GM12865 (cell line): Measurements from ENCODE around the gene TTC8.

Experiments
- DNase-seq: peaks from one replicate; pipeline ENCODE4 v3.0.0; 2010; ENCODE audit warnings: low read depth
- H3K4me3 ChIP-seq: 2 replicates; pipeline ENCODE4 v1.5.1; 2011; ENCODE audit warnings: mild to moderate bottlenecking, low read depth, low read length, control low read depth
- TF ChIP-seq, protein P1 (sequence below): IDR thresholded peaks from 2 replicates; pipeline ENCODE4 v1.5.1; 2011; ENCODE audit warnings: low read length, control low read depth, low read depth, inconsistent platforms; ENCODE audit not compliant: insufficient read depth; ENCODE audit errors: missing control alignments

Gene TTC8

DNA sequence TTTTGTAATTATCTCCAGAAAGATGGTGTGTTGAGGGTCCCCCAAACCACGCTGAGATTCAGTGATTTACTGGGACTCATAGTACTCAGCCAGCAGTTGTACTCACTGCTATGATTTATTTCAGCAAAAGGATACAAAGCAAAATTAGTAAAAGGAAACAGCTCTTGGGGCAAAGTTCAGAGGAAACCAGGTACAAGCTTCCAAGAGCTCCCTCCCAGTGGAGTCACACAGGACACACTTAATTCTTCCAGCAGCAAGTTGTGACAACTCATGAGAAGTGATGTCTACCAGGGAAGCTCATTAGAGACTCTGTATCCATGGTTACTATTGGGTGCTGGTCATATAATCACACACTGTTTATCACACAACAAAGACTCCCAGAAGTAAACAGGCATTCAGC lies 38.7 kb downstream of the TTC8 start:
- no peak overlapping the region for H3K4me3 ChIP-seq
- TF ChIP-seq, protein P1, sequence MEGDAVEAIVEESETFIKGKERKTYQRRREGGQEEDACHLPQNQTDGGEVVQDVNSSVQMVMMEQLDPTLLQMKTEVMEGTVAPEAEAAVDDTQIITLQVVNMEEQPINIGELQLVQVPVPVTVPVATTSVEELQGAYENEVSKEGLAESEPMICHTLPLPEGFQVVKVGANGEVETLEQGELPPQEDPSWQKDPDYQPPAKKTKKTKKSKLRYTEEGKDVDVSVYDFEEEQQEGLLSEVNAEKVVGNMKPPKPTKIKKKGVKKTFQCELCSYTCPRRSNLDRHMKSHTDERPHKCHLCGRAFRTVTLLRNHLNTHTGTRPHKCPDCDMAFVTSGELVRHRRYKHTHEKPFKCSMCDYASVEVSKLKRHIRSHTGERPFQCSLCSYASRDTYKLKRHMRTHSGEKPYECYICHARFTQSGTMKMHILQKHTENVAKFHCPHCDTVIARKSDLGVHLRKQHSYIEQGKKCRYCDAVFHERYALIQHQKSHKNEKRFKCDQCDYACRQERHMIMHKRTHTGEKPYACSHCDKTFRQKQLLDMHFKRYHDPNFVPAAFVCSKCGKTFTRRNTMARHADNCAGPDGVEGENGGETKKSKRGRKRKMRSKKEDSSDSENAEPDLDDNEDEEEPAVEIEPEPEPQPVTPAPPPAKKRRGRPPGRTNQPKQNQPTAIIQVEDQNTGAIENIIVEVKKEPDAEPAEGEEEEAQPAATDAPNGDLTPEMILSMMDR, result no peak
- DNase-seq, result no peak

DNA sequence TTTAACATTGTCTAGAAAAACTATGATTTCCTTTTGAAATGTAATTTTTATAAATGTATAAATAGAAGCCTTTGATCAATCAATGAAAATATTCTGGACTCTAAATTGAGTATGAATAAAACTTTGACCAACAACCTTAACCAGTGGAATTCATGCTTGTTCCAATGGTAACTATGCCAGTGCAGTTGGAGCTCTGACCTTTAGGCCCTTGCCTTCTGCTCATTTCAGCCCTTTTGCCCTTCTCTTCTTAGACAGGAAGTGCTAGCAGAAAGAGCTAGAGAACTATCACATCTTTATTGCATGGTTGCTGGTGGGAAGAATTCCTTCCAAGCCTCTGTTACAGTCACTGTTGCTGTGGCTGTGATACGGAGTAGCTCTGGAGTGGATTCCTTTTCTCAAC lies 39.7 kb downstream of the TTC8 start:
- H3K4me3 ChIP-seq, result no peak overlapping the region
- TF ChIP-seq, protein P1, result no peak
- no peak for DNase-seq

DNA sequence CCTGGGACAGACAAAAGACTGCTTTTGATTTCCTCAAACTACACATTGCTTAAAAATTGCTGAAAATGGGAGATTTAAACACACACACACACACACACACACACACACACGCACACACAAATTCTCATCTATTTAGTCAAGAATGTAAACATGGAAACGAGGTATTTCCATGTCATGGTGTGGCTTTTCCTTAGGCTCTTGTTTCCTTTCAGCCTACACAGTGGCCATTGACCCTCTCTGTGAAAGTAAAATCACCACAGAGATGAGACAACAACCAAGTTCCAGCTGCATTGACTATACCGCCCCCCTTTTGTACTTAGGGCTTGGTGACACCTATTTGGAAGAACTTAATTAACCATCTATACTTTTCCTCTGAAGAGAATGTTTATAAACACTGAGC lies 41.9 kb downstream of the TTC8 start:
- DNase-seq, result no peak
- TF ChIP-seq, protein P1, result no peak
- no peak overlapping the region for H3K4me3 ChIP-seq

- TF ChIP-seq, protein P1, result peak; percentile 24
- H3K4me3 ChIP-seq, result no peak overlapping the region
- DNase-seq, result peak; percentile 34
These were observed 44.2 kb downstream of the TTC8 start for GRCh38 chr14:88868558-88869159.

DNA sequence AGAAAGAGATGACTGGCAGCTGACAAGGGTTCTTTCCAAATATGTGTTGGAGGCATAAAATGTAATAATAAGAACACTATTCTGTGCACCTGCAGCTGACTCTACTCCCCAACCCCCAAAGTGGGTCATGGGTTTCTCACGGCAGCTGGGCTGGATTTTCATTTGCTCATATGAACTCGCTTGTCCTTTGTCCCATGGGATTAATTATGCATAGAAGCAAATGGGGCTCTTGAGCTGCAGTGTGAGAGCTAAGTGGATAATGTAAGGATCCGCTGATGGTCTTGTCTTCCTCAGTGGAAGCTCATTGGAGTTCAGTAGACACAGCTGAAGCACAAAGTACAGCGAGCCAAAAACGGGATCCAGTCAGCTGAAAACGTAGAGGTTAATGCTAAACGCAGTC lies 46.3 kb downstream of the TTC8 start:
- DNase-seq, result no peak
- H3K4me3 ChIP-seq, result no peak overlapping the region
- TF ChIP-seq, protein P1, result no peak

GRCh38 chr14:88871429-88871828 lies 47.0 kb downstream of the TTC8 start:
- TF ChIP-seq, protein P1, result no peak
- DNase-seq, result no peak
- no peak overlapping the region for H3K4me3 ChIP-seq

- TF ChIP-seq, protein P1, result no peak
- no peak for DNase-seq
- no peak overlapping the region for H3K4me3 ChIP-seq
These were observed 48.5 kb downstream of the TTC8 start for GRCh38 chr14:88872976-88873375.
